ENCODE results near the gene SEC31B.
A peak's percentile ranks its signal among the peaks of the same experiment; 100 is the strongest.

DNA sequence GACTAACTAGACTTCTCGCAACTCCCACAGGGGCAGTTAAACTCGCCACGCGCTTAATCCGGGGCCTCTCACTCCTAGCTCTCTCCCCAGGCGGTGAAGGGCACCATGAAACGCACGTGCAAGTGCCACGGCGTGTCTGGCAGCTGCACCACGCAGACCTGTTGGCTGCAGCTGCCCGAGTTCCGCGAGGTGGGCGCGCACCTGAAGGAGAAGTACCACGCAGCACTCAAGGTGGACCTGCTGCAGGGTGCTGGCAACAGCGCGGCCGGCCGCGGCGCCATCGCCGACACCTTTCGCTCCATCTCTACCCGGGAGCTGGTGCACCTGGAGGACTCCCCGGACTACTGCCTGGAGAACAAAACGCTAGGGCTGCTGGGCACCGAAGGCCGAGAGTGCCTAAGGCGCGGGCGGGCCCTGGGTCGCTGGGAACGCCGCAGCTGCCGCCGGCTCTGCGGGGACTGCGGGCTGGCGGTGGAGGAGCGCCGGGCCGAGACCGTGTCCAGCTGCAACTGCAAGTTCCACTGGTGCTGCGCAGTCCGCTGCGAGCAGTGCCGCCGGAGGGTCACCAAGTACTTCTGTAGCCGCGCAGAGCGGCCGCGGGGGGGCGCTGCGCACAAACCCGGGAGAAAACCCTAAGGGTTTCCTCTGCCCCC lies 37.4 kb downstream of the SEC31B start:
- TF ChIP-seq, protein P1, sequence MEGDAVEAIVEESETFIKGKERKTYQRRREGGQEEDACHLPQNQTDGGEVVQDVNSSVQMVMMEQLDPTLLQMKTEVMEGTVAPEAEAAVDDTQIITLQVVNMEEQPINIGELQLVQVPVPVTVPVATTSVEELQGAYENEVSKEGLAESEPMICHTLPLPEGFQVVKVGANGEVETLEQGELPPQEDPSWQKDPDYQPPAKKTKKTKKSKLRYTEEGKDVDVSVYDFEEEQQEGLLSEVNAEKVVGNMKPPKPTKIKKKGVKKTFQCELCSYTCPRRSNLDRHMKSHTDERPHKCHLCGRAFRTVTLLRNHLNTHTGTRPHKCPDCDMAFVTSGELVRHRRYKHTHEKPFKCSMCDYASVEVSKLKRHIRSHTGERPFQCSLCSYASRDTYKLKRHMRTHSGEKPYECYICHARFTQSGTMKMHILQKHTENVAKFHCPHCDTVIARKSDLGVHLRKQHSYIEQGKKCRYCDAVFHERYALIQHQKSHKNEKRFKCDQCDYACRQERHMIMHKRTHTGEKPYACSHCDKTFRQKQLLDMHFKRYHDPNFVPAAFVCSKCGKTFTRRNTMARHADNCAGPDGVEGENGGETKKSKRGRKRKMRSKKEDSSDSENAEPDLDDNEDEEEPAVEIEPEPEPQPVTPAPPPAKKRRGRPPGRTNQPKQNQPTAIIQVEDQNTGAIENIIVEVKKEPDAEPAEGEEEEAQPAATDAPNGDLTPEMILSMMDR (IDR thresholded peaks at IDR 0.05), result peak; percentile 55 to 74 (median 65)
- TF ChIP-seq POLR2A (IDR thresholded peaks at IDR 0.05), result no peak

Data from tibial nerve (tissue), 3 donors.